Nephron progenitor cell (in vitro differentiated cells): Measurements from ENCODE around the gene USP6NL.
A peak's percentile ranks its signal among the peaks of the same experiment; 100 is the strongest.

Experiments used
- DNase-seq: peaks from one replicate; pipeline ENCODE4 v3.0.0; 2021
- H3K27ac Mint-ChIP-seq: 2 replicates; pipeline ENCODE4 v1.8.0; 2021; ENCODE audit warnings: mild to moderate bottlenecking, moderate library complexity, mixed read lengths
- H3K27me3 Mint-ChIP-seq: 2 replicates; pipeline ENCODE4 v1.8.0; 2021; ENCODE audit warnings: mild to moderate bottlenecking, low read depth, mixed read lengths; ENCODE audit not compliant: poor library complexity
- H3K36me3 Mint-ChIP-seq: 2 replicates; pipeline ENCODE4 v1.8.0; 2021; ENCODE audit warnings: low read depth, mixed read lengths
- H3K4me1 Mint-ChIP-seq: 2 replicates; pipeline ENCODE4 v1.8.0; 2021; ENCODE audit warnings: mixed read lengths
- H3K4me3 Mint-ChIP-seq: 2 replicates; pipeline ENCODE4 v1.8.0; 2021; ENCODE audit warnings: mild to moderate bottlenecking, moderate library complexity, mixed read lengths
- H3K9me3 Mint-ChIP-seq: 2 replicates; pipeline ENCODE4 v1.8.0; 2021; ENCODE audit warnings: mild to moderate bottlenecking, moderate library complexity, mixed read lengths
- CTCF ChIP-seq: fragments of 200-600 bp; sonication (generic); IDR thresholded peaks from 2 replicates; pipeline ENCODE4 v1.5.0; 2021; ENCODE audit warnings: antibody characterized with exemption

The USP6NL gene

GRCh38 chr10:11551916-11552602, 59.4 kb downstream of the USP6NL start:
- H3K4me3 Mint-ChIP-seq: no peak overlapping the region
- H3K36me3 Mint-ChIP-seq: peaks cover 54% of the 10 kb centered on the region
- DNase-seq: no peak
- TF ChIP-seq CTCF: no peak
- H3K9me3 Mint-ChIP-seq: peaks cover 42% of the 10 kb centered on the region
- no peak overlapping the region for H3K27ac Mint-ChIP-seq
- no peaks in the 10 kb centered on the region for H3K27me3 Mint-ChIP-seq
- H3K4me1 Mint-ChIP-seq: peaks cover 32% of the 10 kb centered on the region

- peaks cover 54% of the 10 kb centered on the region for H3K36me3 Mint-ChIP-seq
- TF ChIP-seq CTCF: no peak
- no peak for DNase-seq
- no peak overlapping the region for H3K4me3 Mint-ChIP-seq
- peaks cover 32% of the 10 kb centered on the region for H3K9me3 Mint-ChIP-seq
- H3K4me1 Mint-ChIP-seq: peaks cover 42% of the 10 kb centered on the region
- H3K27ac Mint-ChIP-seq: no peak overlapping the region
- H3K27me3 Mint-ChIP-seq: no peaks in the 10 kb centered on the region
Measured at GRCh38 chr10:11551104-11551503, 60.3 kb downstream of the USP6NL start.

- Mint-ChIP-seq H3K27ac (peak overlapping the region; percentile 78), H3K36me3 (peaks cover 44% of the 10 kb centered on the region), H3K4me1 (peaks cover 54% of the 10 kb centered on the region), H3K27me3 (no peaks in the 10 kb centered on the region), H3K4me3 (no peak overlapping the region), H3K9me3 (peaks cover 15% of the 10 kb centered on the region)
- no peak for DNase-seq
- no peak for TF ChIP-seq CTCF
Measured at GRCh38 chr10:11548768-11549099, 62.7 kb downstream of the USP6NL start.

- Mint-ChIP-seq H3K4me3 (no peak overlapping the region), H3K27me3 (no peaks in the 10 kb centered on the region), H3K27ac (peak overlapping the region; percentile 41), H3K4me1 (peaks cover 54% of the 10 kb centered on the region), H3K36me3 (peaks cover 40% of the 10 kb centered on the region), H3K9me3 (peaks cover 14% of the 10 kb centered on the region)
- no peak for TF ChIP-seq CTCF
- DNase-seq: no peak
Measured at GRCh38 chr10:11548065-11548767, 63.2 kb downstream of the USP6NL start.

- Mint-ChIP-seq H3K9me3 (peaks cover 14% of the 10 kb centered on the region), H3K4me1 (peaks cover 68% of the 10 kb centered on the region), H3K4me3 (no peak overlapping the region), H3K27me3 (no peaks in the 10 kb centered on the region), H3K36me3 (peaks cover 35% of the 10 kb centered on the region), H3K27ac (peak overlapping the region; percentile 38)
- DNase-seq: no peak
- TF ChIP-seq CTCF: no peak
Measured at GRCh38 chr10:11546581-11546980, 64.9 kb downstream of the USP6NL start.

- H3K4me1 Mint-ChIP-seq: peaks cover 58% of the 10 kb centered on the region
Measured at GRCh38 chr10:11541296-11541695, 70.2 kb downstream of the USP6NL start.

More at GRCh38 chr10:11541296-11541695, 70.2 kb downstream of the USP6NL start:
- Mint-ChIP-seq H3K36me3 (peaks cover 14% of the 10 kb centered on the region), H3K27ac (peak overlapping the region; percentile 33), H3K4me3 (no peak overlapping the region), H3K27me3 (no peaks in the 10 kb centered on the region), H3K9me3 (peaks cover 3% of the 10 kb centered on the region)
- TF ChIP-seq CTCF: no peak
- DNase-seq: no peak
